A673 (cell line): Measurements from ENCODE around the gene TMEM150A. TPM values are rescaled to one million over a fixed set of nuclear protein-coding genes. Genes with fewer than 3 reads are reported as not detected.
"Not testable (repeated sequence)": the region's sequence is repeated elsewhere in the genome, so short reads cannot be mapped to it uniquely, and the experiment has no call there.

Experiments used
- BruUV-seq: library from RNA; stranded (reverse); fragments of 400-500 nt; replicated peaks from 2 replicates; lab custom pipeline; 2021; lab: Mats Ljungman, UMichigan
- CTCF ChIA-PET: fragments of 300-600 bp; sonication (Branson Sonifier 250); formaldehyde crosslinking; loops from one replicate; lab custom pipeline; 2022; ENCODE audit warnings: antibody characterized with exemption; lab: Charles Lee
- POLR2A ChIA-PET: fragments of 300-600 bp; sonication (Branson Sonifier 250); formaldehyde crosslinking; loops from one replicate; lab custom pipeline; 2022; ENCODE audit warnings: antibody characterized with exemption; ENCODE audit not compliant: low non-redundant PET; lab: Charles Lee
- DNase-seq: peaks from one replicate; pipeline ENCODE4 v3.0.0-alpha.2; 2015; ENCODE audit warnings: low spot score
- H3K27ac ChIP-seq: fragments of 200-600 bp; sonication (generic); 2 replicates; pipeline ENCODE4 v1.5.1; 2016; ENCODE audit warnings: mixed run types, low read depth, mild to moderate bottlenecking, mixed read lengths, antibody characterized with exemption, low read length; ENCODE audit not compliant: poor library complexity, severe bottlenecking
- H3K27me3 ChIP-seq: fragments of 200-600 bp; sonication (generic); replicated peaks from 2 replicates; pipeline ENCODE4 v1.6.1; 2017; ENCODE audit warnings: mixed run types, low read depth, mild to moderate bottlenecking, mixed read lengths, antibody characterized with exemption, low read length; ENCODE audit not compliant: insufficient read depth, poor library complexity
- H3K36me3 ChIP-seq: fragments of 200-600 bp; sonication (generic); 2 replicates; pipeline ENCODE4 v1.6.1; 2016; ENCODE audit warnings: mixed run types, mild to moderate bottlenecking, mixed read lengths, antibody characterized with exemption, low read length; ENCODE audit not compliant: insufficient read depth, poor library complexity, severe bottlenecking
- H3K4me1 ChIP-seq: fragments of 200-600 bp; sonication (generic); 2 replicates; pipeline ENCODE4 v1.6.1; 2017; ENCODE audit warnings: mixed run types, mild to moderate bottlenecking, mixed read lengths, antibody characterized with exemption, low read length; ENCODE audit not compliant: insufficient read depth, poor library complexity, severe bottlenecking
- H3K4me3 ChIP-seq: fragments of 200-600 bp; sonication (generic); 2 replicates; pipeline ENCODE4 v1.5.1; 2016; ENCODE audit warnings: low read depth, mixed run types, mild to moderate bottlenecking, mixed read lengths, low read length; ENCODE audit not compliant: poor library complexity, severe bottlenecking
- H3K9me3 ChIP-seq: fragments of 200-600 bp; sonication (generic); 2 replicates; pipeline ENCODE4 v1.6.1; 2016; ENCODE audit warnings: mixed run types, low read depth, mild to moderate bottlenecking, mixed read lengths, antibody characterized with exemption, low read length; ENCODE audit not compliant: poor library complexity, severe bottlenecking
- CTCF ChIP-seq: fragments of 300-800, 200-600 bp; sonication (generic); conservative IDR thresholded peaks from 2 replicates; pipeline ENCODE4 v1.5.1; 2017; ENCODE audit warnings: low read depth, mild to moderate bottlenecking, antibody characterized with exemption, low read length, moderate library complexity, mixed read lengths
- EZH2 ChIP-seq: fragments of 200-600 bp; sonication (generic); IDR thresholded peaks from 2 replicates; pipeline ENCODE4 v1.6.1; 2017; ENCODE audit warnings: borderline replicate concordance, low read depth, mild to moderate bottlenecking, mixed read lengths, antibody characterized with exemption, low read length; ENCODE audit not compliant: poor library complexity, severe bottlenecking
- intact Hi-C: fragments of 100-400 bp; cut with micrococcal nuclease; formaldehyde crosslinking; loops from one replicate; pipeline ENCODE4 v1.10.0; 2022; ENCODE audit not compliant: unreplicated experiment
- total RNA-seq: library from RNA; stranded (reverse); gene quantifications from 2 replicates; pipeline ENCODE4 v1.2.3, GENCODE V29; 2021

The TMEM150A gene
- total RNA-seq, 1 experiment from 2014 or later: 6.6 TPM

GRCh38 chr2:85621338-85621737 lies 18.8 kb upstream of the TMEM150A start:
- DNase-seq: no peak
- no peak overlapping the region for H3K27ac ChIP-seq
- H3K27me3 ChIP-seq: no peaks in the 10 kb centered on the region
- H3K36me3 ChIP-seq: peaks cover 65% of the 10 kb centered on the region
- POLR2A ChIA-PET: no interaction called here
- TF ChIP-seq EZH2: no peak
- no TSS peak for BruUV-seq
- CTCF ChIA-PET: interaction anchor here (2.0 kb wide), 1 partner anchor 16 kb away, joined by 6 read pairs; no protein-coding TSS in a partner anchor
- intact Hi-C loops: no loop called here
- H3K4me1 ChIP-seq: peaks cover 7% of the 10 kb centered on the region
- no peaks in the 10 kb centered on the region for H3K9me3 ChIP-seq
- H3K4me3 ChIP-seq: no peak overlapping the region

GRCh38 chr2:85619617-85620016 lies 17.1 kb upstream of the TMEM150A start:
- no peak for DNase-seq
- H3K27me3 ChIP-seq: no peaks in the 10 kb centered on the region
- H3K36me3 ChIP-seq: peaks cover 51% of the 10 kb centered on the region
- H3K4me1 ChIP-seq: peaks cover 7% of the 10 kb centered on the region
- no TSS peak for BruUV-seq
- H3K27ac ChIP-seq: no peak overlapping the region
- H3K9me3 ChIP-seq: no peaks in the 10 kb centered on the region
- CTCF ChIA-PET: no interaction called here
- no peak overlapping the region for H3K4me3 ChIP-seq
- intact Hi-C loops: no loop called here
- TF ChIP-seq EZH2: no peak
- no peak for TF ChIP-seq CTCF
- POLR2A ChIA-PET: no interaction called here

GRCh38 chr2:85617723-85618122 lies 15.2 kb upstream of the TMEM150A start:
- H3K27me3 ChIP-seq, BruUV-seq, CTCF ChIA-PET, H3K9me3 ChIP-seq, H3K4me1 ChIP-seq, H3K27ac ChIP-seq, DNase-seq, intact Hi-C loops: not testable (repeated sequence)
- Histone ChIP-seq H3K4me3 (peak overlapping the region; percentile 92), H3K36me3 (peaks cover 33% of the 10 kb centered on the region)
- POLR2A ChIA-PET: interaction anchor here (0.7 kb wide), 1 partner anchor 209 kb away, joined by 4 read pairs; no protein-coding TSS in a partner anchor

- Histone ChIP-seq H3K27ac (peak overlapping the region; percentile 95), H3K4me3 (no peak overlapping the region), H3K9me3 (no peaks in the 10 kb centered on the region), H3K4me1 (peaks cover 10% of the 10 kb centered on the region), H3K36me3 (peaks cover 11% of the 10 kb centered on the region), H3K27me3 (no peaks in the 10 kb centered on the region)
- intact Hi-C loops: no loop called here
- TF ChIP-seq CTCF: no peak
- no peak for DNase-seq
- ChIA-PET CTCF (interaction anchor here (0.6 kb wide), 1 partner anchor 737 kb away, joined by 4 read pairs; no protein-coding TSS in a partner anchor), POLR2A (no interaction called here)
- no TSS peak for BruUV-seq
Observed at GRCh38 chr2:85615413-85615728, 12.9 kb upstream of the TMEM150A start.

GRCh38 chr2:85614757-85615156 lies 12.3 kb upstream of the TMEM150A start:
- DNase-seq, CTCF ChIA-PET, intact Hi-C loops, POLR2A ChIA-PET, H3K4me3 ChIP-seq, H3K27me3 ChIP-seq, H3K9me3 ChIP-seq, BruUV-seq, H3K27ac ChIP-seq, H3K4me1 ChIP-seq: not testable (repeated sequence)
- H3K36me3 ChIP-seq: peaks cover 11% of the 10 kb centered on the region
